GM18861 (cell line): ENCODE results near the gene BMP7.

Experiments used
- ATAC-seq: cut with Tn5 transposase; IDR thresholded peaks from one replicate; pipeline ENCODE4 v1.9.1; 2021; ENCODE audit not compliant: unreplicated experiment

The BMP7 gene

DNA sequence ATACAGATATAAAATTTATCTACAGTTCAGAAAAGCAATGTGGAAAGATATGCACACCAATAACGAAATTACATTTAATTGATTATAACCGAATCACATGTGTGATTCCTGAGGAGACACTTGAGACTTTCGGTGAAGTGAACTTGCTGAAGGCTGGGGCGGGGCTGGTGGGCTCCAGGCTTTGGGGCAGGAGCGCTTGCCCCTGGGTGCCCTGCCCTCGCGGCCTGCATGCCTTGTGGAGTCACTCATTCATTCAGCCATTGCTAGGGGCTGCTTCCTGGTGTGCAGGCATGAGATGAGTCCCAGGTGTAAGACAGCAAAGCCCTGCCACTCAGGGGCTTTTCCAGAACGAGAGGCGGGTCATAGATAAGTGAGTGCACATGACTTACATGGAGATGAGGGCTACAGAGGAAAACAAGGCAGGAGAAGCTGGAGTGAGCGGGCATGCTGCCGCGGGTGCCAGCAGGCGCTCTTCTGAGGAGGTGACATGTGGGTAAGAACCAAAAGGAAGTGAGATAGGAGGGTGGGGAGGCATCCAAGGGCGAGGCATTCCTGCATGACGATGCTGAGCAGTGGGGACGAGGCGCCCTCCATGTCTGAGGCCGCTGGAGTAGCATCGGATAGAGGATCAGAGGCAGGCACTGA, 88.7 kb downstream of the BMP7 start:
- ATAC-seq: no peak

DNA sequence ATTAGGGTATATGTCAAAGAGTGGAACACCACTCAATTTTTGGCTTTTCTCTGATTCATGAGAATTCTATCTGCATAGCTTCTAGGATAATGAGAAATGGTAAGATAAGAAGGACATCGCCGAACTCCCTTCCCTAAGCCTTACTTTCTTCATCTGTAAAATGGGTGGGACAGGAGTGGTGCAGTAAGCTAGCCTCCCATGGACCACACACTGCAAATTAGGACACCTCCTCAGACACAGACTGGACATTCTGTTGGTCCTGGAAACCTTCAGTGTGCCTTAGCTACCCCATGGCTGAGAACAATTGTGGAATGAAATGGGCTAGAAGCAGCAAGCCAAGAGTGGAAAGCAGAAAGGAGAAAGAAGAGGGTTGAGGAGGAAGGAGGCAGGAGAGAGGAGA, 89.6 kb downstream of the BMP7 start:
- ATAC-seq: no peak

- no peak for ATAC-seq
These were observed 90.9 kb downstream of the BMP7 start for GRCh38 chr20:57175397-57176010.

DNA sequence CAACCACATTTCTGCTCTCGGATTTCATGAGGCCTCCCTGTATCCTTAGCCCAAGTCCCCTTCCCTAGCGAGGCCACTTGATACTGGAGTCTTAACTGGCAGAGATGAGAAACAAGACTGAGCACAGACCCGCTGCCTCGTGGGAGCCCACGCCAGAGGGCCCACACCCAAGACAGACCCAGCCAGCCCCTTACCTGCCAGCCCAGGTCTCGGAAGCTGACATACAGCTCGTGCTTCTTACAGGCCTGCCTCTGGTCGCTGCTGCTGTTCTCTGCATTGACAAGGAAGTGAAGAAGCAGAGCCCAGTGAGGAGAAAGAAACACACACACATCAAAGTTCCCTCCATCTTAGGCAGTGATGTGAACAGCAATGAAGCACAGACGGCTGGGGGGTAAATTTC, 91.7 kb downstream of the BMP7 start:
- ATAC-seq: no peak

GRCh38 chr20:57173986-57174385, 92.5 kb downstream of the BMP7 start:
- no peak for ATAC-seq

DNA sequence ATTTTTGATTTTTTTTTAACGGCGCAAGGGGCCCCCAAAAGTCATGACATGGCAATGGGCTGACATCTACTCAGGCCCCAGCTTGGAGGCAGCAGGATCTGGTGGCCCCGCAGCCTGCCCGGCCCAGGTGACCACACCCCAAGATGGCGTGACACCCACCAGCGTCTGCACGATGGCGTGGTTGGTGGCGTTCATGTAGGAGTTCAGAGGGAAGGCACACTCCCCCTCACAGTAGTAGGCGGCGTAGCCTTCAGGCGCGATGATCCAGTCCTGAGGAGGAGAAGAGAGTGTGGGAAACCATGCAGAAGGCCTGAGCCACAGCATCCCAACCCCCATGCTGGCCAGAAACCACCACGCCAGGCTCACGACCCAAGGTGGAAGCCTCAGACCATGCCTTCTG, 93.4 kb downstream of the BMP7 start:
- no peak for ATAC-seq

- ATAC-seq: no peak
These were observed 96.1 kb downstream of the BMP7 start for GRCh38 chr20:57170343-57170742.

DNA sequence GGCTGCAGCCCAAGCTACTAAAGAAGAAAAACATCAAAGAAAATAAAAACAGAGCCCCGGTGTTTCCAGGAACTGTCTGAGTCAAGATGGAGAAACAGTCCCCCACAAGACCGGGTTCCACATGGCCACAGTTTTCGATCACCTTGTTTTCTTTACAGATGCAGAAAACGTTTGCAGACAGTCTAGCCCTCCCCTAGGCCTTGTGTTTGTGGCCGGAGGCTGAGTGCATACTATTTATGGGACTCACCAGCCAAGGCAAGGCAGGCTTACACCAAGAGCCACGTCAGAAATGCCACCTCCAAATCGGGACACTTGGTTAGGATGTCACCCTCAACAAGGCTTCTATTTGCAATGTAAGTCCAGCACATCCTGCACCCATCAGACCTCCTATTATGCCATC, 97.3 kb downstream of the BMP7 start:
- ATAC-seq: no peak

DNA sequence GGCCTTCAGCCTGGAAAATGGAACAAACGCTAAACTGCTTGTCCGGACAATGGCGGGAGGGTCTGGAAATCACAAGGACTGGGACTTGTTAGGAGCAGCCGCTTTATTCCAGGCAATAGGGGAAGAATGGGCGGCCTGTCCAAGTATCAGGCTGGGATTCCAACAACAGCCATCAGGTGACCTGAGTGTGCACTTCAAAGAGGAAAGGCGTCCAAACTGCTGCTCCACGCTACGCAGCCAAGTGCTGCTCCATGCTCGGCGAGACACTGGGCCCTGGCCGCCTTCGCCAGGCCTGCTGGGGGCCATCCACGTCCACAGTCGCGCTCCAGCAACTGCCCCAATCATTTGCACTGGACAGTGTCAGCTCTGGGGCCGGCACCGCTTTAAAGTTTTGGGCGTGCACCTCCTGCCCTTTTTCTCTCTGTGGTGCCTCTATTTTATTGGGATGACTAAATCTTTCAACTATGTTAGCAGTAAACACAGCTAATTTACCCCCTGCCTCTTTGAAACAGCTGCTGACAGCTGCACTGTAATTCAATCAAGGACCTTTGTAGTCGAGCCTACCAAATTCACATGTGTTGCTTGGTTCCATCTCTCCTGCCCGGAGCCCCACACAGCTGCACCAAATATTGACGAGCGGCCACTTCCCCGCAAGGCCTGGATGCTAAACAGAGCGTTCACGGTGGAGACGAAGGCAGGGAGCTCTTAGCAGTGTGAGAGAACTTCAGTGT, 98.3 kb downstream of the BMP7 start:
- ATAC-seq: no peak

DNA sequence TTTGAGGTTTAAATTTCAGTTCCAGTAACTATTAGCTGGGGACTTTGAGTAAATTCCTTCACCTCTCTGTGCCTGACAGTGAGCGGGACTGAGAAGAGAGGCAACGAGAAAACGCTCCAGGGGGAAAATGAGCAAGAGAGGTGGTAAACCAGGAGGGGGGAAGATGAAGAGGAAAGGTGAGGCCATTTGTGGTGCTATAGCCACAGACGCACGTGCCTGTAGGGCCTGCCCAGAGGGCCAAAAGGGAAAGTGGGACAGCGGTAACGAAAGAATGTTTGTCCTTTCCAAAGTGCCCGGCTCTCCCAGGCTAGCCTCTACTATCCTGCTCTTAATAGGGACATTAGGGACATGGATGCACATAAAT, 99.2 kb downstream of the BMP7 start:
- no peak for ATAC-seq

GRCh38 chr20:57166568-57167291, 99.7 kb downstream of the BMP7 start:
- ATAC-seq: no peak

DNA sequence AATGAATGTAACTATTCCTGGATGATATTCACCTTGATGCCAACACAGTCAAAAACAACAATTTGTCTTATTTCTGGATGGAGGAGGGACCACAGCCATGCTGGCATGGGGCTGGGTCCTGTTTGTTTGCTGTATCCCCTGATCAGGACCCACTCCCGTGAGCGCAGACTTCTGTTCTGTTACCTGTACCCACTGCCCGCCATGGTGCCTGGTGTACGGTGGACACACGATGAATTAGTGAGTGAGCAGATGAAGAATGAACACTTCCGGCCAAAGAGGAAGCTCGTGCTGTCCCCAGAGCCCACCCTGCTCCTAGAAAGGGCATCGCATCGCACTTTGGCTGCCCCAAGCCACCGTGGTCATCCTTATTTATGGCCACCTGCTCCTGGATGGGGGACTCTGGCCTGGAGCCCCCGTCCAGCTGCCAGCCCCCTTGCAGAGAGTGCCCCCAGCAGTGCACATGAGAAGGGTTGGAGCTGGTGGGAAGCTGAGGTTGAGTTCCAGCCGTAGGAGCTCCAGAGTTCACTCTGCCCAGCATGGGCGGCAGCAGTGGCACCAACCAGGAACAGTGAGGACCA, 100.9 kb downstream of the BMP7 start:
- ATAC-seq: no peak

GRCh38 chr20:57164872-57165271, 101.6 kb downstream of the BMP7 start:
- ATAC-seq: no peak

DNA sequence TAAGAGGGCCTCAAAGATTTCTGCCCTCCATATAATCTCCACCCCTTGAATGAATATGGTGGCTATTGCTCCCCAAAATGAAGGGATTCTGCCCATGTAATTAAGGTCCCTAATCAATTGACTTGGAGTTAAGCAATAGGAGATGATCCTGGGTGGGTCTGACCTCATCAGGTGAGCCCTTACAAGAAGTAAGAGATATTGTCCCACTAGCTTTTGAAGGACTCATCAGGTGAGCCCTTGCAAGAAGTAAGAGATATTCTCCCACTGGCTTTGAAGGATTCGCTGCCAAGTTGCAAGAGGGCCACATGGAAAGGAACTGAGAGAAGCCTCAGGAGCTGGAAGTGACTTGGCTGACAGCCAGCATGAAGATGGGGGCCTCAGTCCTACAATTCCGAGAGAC, 103.4 kb downstream of the BMP7 start:
- no peak for ATAC-seq

DNA sequence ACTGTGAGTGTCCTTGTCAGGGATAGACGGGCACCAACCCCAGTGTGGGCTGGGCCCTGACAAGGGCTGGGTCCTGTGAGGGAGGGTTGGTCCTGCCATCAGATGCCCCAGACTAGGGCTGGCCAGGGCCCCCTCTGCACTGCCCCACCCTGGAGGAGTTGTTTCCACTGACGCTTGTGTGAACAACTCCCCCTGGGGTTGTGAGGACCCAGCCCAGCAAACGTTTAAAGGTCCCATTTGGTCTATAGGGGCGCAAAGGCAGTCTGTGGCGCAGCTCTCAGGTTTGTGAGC, 104.1 kb downstream of the BMP7 start:
- ATAC-seq: no peak

DNA sequence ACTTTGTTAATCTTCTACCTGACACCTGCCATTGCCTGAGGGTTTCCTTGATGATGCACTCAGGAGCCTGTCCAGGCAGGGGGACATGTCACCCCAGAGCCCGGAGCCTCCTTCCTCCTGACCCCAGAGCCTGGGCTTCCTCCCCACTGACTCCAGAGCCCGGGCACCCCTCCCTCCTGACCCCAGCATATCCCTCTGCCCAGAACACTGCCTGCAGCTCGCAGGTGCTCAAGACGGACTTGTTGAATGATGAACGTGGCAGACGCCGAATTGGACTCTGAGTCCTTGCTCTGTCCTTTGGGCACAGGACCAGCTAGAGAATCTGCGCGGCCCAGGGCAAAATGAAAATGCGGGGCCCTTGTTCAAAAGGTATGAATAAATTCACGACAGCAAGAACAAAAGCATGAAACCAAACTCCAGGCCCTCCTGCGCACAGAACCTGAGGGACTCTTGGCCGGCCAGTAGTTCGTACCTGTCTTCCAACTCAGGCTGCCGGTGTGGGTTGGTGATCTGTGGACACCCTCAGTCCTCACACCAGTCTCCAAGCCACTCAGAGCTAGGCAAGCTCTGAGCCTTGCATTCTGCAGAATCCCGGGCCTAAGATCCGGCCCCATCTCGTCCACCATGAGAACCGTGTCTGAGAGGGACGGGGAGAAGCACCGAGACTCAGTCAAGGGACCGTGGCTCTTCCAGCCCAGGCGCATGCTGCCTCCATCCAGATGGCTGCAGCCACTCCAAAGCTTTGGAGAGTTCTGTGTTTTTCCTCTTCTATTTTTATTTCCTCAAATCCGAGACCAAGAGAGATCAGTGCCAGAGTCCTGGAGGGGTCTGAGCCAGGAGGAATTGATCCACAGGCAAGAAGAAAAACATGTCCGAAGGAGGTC, 104.7 kb downstream of the BMP7 start:
- no peak for ATAC-seq

DNA sequence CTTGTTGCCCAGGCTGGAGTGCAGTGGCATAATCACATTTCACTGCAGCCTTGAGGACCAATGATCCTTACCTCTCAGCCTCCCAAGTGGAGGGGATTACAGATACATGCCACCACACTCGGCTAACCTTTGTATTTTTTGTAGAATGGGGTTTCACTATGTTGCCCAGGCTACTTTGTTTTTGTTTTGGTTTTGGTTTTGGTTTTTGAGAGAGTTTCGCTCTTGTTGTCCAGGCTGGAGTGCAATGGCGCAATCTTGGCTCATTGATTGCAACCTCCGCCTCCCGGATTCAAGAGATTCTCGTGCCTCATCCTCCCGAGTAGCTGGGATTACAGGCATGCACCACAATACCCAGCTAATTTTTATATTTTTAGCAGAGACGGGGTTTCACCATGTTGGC, 105.5 kb downstream of the BMP7 start:
- no peak for ATAC-seq

DNA sequence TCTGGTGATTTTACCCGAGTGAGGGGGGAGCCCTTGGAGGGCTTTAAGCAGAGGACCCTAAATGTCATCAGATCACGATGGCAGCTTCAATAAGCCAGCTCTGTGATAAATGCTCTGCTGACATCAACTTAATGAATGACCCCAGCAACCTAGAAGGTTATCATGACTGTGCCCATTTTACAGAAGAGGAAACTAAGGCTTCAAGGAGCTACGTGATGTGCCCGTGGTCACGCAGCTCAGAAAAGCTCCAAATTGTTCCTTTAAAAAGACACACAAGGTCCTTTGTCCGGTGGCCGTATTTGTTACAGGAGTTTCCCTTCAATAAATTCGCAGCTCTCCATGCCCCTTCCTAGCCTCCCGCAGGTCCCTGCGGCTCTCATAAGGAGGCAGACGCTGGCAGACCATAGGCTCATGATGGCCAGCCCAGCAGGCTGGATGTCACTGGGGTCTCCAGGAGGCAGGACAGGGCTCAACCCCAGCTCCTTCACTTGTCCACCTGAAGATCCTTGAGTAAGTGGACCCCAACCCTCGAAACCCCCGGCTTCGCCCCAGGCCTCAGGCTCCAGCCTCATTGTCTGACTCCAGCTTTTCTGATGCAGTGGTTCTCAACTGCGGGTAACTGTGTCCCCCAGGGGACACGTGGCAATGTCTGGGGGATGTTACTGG, 106.4 kb downstream of the BMP7 start:
- ATAC-seq: no peak

DNA sequence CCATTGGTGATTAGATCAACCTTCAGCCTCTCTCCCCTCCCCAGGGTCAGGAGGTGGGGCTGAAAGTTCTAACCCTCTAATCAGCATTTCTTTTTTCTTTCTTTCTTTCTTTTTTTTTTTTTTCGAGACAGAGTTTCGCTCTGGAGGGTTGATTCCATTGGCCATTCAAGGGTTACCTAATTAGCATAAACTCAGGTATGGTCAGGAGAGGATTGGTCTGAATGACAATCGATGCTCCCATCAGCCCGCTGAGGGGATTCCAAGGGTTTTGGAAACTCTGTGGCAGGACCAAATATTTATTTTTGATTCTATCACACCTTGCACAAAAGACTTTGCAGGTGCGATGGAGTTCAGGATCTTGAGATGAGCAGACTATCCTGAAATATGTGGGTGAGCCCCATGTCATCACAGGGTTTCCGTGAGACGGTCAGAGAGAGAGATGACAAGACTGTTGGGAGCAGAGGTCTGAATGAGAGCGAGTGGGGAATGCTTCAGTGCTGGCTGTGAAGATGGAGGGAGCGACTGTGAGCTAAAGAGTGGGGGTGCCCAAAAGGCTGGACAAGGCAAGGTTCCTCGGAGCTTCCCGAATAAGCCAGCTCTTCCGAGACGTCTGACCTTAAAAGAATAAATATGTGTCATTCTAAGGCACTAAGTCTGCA, 107.1 kb downstream of the BMP7 start:
- no peak for ATAC-seq

GRCh38 chr20:57158474-57158873, 108.0 kb downstream of the BMP7 start:
- ATAC-seq: no peak
